Cardiac fibroblast (primary cell): Measurements from ENCODE around the gene NIPBL.

Experiments used
- DNase-seq, 2 donors: peaks; one replicate each; pipeline versions ENCODE4 v3.0.0 to v3.0.0-alpha.2; 2010; ENCODE audit warnings: low read depth in 2 of 2
- H3K4me3 ChIP-seq, 2 donors: replicated peaks in 1 of 2; 1 replicate in 1 of 2; 2 replicates in 1 of 2; pipeline ENCODE4 v1.5.1; 2011; ENCODE audit warnings: low read depth in 2 of 2, low read length in 2 of 2, mild to moderate bottlenecking in 2 of 2, moderate library complexity in 1 of 2
- TF ChIP-seq, protein P1 (sequence below): IDR thresholded peaks from one replicate; pipeline ENCODE4 v1.5.1; 2011; ENCODE audit warnings: low read depth, mild to moderate bottlenecking, low read length, inconsistent platforms

NIPBL gene

GRCh38 chr5:36982146-36982545 is 105.6 kb downstream of the NIPBL start:
- H3K4me3 ChIP-seq, result no peak overlapping the region
- TF ChIP-seq, protein P1, sequence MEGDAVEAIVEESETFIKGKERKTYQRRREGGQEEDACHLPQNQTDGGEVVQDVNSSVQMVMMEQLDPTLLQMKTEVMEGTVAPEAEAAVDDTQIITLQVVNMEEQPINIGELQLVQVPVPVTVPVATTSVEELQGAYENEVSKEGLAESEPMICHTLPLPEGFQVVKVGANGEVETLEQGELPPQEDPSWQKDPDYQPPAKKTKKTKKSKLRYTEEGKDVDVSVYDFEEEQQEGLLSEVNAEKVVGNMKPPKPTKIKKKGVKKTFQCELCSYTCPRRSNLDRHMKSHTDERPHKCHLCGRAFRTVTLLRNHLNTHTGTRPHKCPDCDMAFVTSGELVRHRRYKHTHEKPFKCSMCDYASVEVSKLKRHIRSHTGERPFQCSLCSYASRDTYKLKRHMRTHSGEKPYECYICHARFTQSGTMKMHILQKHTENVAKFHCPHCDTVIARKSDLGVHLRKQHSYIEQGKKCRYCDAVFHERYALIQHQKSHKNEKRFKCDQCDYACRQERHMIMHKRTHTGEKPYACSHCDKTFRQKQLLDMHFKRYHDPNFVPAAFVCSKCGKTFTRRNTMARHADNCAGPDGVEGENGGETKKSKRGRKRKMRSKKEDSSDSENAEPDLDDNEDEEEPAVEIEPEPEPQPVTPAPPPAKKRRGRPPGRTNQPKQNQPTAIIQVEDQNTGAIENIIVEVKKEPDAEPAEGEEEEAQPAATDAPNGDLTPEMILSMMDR, result no peak
- peak in 1 of 2 donors; percentile 68 for DNase-seq

- peak in 1 of 2 donors; percentile 10 for DNase-seq
- TF ChIP-seq, protein P1, result no peak
- H3K4me3 ChIP-seq, result no peak overlapping the region
Measured at GRCh38 chr5:36985387-36985786, 108.8 kb downstream of the NIPBL start.

DNA sequence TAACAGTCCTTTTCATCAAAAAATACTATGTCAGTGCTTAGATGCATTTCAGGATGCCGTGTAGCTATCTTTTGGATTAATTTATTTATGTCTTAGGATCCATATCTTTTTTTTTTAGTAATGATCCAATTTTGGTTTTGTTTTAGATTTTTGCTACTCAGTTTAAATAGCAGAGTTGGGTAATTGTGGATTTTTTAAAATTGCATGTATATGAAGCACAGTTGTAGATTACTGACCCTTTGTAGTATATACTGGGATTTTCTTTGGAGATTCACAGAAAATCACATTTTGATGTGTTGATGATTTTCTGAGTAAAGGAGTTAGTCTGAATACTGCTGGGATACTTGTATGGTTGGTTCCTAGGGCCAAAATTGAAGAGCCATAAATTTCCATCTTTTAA is 111.8 kb downstream of the NIPBL start:
- no peak overlapping the region for H3K4me3 ChIP-seq
- TF ChIP-seq, protein P1, result no peak
- no peak for DNase-seq

DNA sequence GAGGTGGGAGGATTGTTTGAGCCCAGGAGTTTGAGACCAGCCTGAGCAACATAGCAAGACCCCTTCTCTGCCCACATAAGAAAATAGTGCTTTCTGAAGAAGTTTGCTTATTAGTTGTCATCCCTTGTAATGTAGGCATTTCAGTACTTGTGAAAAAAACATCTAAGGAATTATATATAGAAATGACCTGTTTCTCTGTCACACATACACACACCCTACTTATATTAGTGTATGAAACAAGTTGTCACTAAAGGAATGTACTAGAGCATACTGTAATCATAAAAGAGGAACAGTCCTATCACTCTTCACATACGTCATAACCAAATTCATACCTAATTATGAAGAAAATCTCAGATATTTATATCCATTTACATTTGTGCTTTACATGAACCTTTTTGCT is 122.0 kb downstream of the NIPBL start:
- no peak for DNase-seq
- TF ChIP-seq, protein P1, result no peak

GRCh38 chr5:37002176-37002751 is 125.7 kb downstream of the NIPBL start:
- no peak for DNase-seq
- TF ChIP-seq, protein P1, result no peak
- no peak overlapping the region for H3K4me3 ChIP-seq

More for the DNA sequence above, 122.0 kb downstream of the NIPBL start:
- H3K4me3 ChIP-seq, result no peak overlapping the region

DNA sequence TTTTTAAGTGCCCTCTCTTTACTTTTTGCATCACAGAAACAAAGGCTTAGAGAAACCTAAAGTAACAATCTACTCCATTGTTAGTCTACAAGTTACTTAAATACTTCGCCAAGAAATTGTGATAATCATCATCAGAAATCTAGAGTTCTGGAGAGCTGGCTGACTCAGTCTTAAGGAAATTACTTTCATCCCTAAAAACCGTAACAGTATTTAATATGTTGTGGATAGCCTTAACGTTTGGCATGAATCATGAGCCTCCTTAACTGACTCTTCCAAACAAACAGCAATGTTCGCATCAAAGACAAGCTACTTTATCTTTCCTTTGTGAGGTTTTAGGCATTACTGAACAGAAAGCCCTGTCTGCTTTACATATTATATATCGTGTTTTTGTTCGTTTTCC is 128.7 kb downstream of the NIPBL start:
- TF ChIP-seq, protein P1, result no peak
- DNase-seq, result peak; percentile 57 to 63
- H3K4me3 ChIP-seq, result no peak overlapping the region
